Activated CD4-positive, alpha-beta T cell treated with anti-CD3 and anti-CD28 coated beads, Interleukin-2, amount 50 U/mL, for 1 hour (primary cell): ENCODE data around the gene TUBB2B.
"Not testable (repeated sequence)": the region's sequence is repeated elsewhere in the genome, so short reads cannot be mapped to it uniquely, and the experiment has no call there.

ENCODE experiments used
- DNase-seq: peaks from one replicate; pipeline ENCODE4 v3.0.0-alpha.2; 2020

The TUBB2B gene

DNA sequence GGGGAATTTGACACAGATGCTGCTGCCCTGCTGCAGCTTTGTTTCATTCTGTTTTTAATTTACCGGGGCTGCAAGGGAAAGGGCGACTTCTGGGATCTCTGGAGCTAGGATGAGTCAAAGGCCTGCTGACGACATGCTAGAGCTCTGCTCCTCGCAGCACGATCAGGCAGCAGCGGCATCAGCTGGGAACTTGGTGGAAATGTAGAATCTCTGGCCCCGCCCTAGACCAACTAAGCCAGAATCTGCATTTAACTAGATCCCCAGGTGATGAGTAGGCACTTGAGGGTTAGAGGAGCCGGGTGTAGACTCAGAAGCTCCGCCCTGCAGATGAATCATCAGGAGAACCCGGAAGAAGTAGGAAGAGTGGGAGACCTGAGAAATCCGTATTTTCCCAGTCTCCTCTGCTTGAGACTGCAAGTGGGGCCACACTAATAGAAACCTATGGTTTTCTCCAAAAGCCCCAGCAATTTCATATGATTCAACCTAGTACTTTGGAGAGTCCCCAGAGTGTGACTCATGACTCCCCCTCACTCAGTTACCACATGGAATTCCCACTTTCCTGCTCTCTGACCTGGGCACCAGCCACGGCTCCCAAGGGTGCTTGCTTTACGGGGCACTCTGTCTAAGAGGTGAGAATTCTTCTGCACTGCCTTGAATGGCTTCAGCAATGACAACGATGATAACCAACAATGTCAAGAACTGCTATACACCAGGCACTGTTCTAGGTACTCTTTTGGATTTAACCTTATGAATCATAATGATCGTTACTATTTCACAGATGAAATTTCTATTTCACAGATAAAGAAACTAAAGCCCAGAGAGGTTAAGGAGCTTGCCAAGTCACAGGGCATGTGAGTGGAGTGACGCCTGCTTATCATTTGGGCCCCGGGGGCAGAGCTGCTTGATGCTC is 18.1 kb downstream of the TUBB2B start:
- DNase-seq, result no peak

- no peak for DNase-seq
Measured at GRCh38 chr6:3208775-3209113, 18.7 kb downstream of the TUBB2B start.

DNA sequence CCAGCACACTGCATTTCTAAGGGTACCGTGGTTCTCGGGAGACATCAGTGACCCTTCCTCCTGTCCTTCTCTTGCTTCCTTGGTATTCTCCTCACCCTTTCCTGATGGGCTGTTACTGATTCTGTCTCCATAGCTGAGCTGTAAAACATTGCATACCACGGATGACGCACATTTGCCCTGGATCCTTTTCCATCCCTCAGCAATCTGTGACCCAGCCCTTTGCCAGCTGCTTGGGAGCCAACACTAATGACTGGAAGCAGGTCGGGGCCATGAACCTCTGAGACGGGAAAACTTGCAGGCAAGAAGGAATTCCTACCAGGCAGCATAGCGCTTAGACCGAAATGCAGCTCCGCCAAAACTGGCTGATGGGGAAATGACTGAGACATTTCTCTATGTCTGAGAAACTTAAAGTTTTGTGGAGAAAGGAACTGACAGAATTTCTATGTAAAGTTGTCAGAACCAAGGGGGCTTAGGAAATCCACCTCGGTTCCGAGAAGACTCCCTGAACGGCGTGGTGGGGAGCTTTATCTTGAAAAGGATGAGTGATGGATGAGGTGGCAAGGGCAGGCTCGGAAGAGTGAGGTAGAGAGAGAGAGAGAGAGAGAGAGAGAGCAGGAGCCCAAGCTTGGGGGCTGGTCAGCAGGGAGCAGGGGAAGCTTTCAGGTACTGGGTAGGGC is 19.2 kb downstream of the TUBB2B start:
- DNase-seq, result no peak

GRCh38 chr6:3206339-3207015 is 21.0 kb downstream of the TUBB2B start:
- DNase-seq, result no peak

GRCh38 chr6:3205913-3206312 is 21.5 kb downstream of the TUBB2B start:
- DNase-seq, result no peak

- DNase-seq, result no peak
Measured at GRCh38 chr6:3204921-3205320, 22.5 kb downstream of the TUBB2B start.

- DNase-seq, result no peak
Measured at GRCh38 chr6:3202999-3203696, 24.3 kb downstream of the TUBB2B start.

DNA sequence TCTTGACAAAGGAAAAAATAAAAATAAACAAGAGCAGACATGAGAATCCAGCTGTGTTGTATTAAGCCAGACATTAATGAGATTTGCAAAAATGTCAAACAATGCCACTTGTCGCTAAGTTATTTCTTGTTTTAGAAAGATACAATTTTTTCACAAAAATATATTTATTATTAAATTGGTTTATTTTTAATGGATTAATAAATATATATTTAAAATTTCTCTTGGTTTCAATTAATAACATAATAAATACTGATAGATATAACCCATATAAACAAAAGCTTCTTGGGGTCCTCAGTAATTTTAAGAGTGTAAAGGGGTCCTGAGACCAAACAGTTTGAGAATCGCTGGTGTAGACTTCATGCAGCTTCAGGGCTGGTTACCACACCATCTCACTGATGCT is 26.1 kb downstream of the TUBB2B start:
- DNase-seq, result no peak

DNA sequence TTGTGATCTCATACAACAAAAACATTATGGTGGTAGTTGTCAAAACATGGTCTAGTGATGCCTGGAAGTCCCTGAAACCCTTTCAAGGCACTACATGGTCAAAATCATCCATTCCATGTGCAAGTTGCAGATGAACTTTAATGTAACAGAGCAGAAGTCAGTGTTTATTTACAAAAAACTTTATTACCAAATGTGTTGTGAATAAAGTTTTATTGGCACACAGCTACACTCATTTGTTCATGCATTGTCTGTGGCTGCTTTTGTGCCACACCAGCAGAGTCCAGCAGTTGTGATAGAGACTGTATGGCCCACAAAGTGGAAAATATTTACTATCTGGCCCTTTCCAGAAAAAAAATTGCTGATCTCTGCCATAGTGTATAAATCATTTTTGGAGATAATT is 26.8 kb downstream of the TUBB2B start:
- no peak for DNase-seq

GRCh38 chr6:3199382-3199781 is 28.1 kb downstream of the TUBB2B start:
- DNase-seq, result no peak

- DNase-seq, result not testable (repeated sequence)
Measured at GRCh38 chr6:3197734-3198133, 29.7 kb downstream of the TUBB2B start.

DNA sequence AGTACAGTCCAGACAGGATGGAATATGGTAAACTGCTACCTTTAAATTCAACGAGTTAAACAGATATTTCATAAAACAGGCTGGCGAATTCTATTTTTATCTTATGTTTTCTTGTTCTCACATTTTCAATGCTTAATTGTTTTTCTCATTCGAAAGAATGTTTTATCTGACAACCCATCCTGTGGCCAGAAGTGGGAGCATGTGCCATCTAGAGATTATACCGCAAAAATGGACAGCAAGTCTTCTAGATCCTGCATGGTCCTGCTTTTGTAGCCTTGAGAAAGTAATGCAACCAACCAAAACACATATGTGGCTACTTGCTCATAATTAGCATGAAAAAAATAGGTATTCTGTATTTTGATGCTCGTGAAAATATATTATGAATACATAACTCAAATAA is 30.7 kb downstream of the TUBB2B start:
- DNase-seq, result no peak

- DNase-seq, result no peak
Measured at GRCh38 chr6:3195695-3196497, 31.6 kb downstream of the TUBB2B start.

DNA sequence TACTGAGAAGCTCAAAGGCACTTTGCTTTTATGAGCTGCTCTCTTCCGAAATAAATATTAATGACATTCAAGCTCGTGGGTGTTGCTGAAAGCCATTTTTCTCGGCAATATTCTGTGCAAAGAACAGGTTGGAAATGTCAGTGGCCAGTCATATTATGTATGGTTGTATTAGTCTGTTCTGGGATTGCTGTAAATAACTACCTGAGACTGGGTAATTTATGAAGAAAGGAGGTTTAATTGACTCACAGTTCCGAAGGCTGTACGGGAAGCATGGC is 32.1 kb downstream of the TUBB2B start:
- no peak for DNase-seq

DNA sequence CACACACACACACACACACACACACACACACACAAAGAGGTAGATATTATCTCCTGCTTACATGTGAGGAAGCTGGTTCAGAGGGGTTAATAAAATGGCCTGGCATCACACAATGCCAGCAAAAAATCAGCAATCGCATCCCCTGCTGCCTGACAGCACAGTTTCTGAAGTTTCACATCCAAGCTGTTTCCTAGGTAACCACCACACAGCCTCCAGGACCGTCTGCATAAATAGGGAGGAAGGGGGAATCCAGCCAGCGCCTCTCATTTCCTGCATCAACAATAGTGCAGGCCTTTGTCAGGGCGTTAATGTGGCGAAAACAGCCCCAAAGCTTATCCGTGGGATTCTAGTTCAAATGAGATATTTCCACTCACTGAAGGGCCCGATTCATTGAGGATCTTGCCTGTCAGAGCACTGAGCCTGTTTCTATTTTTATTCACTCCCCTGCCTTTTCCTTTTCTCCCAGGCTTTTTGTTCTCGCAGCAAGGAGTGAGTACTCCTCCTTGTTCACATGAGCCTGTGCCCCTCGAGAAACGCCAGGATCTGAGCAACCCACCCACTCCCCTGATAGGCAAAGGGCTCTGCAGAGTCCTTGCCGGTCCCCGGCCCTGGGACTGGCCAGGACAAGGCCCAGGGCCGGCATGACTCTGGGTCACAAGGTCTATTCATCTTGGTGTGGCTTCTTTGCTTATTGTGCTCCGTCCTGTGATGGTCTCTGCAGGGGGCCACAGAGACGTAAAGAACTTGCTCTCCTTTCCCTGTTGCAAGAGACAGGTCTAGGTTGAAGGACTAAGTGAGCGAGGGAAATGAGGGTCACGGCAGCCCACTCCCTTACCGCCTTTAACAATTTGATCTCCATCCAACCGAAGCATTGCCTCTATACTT is 32.7 kb downstream of the TUBB2B start:
- no peak for DNase-seq

- DNase-seq, result no peak
Measured at GRCh38 chr6:3193102-3193849, 34.2 kb downstream of the TUBB2B start.

DNA sequence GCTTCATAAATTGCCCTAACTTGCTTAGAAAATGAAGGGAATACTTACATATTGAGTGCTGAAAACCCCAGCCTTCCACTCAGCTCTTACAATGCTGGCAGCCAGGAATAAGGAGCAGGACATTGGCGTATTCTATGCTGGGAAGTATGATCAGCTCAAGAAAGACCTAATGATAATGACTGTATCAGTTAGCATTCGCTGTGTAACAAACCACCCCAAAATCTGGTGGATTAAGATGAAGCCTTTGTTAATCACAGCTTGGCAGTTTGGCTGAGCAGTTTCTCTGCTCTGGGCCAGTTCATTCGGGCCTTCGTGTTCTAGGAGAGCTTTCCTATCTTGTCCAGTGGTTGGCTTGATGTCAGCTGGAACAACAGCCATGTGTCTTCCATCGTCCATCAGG is 36.7 kb downstream of the TUBB2B start:
- DNase-seq, result no peak

- no peak for DNase-seq
Measured at GRCh38 chr6:3190056-3190455, 37.4 kb downstream of the TUBB2B start.

- not testable (repeated sequence) for DNase-seq
Measured at GRCh38 chr6:3189192-3189591, 38.3 kb downstream of the TUBB2B start.

DNA sequence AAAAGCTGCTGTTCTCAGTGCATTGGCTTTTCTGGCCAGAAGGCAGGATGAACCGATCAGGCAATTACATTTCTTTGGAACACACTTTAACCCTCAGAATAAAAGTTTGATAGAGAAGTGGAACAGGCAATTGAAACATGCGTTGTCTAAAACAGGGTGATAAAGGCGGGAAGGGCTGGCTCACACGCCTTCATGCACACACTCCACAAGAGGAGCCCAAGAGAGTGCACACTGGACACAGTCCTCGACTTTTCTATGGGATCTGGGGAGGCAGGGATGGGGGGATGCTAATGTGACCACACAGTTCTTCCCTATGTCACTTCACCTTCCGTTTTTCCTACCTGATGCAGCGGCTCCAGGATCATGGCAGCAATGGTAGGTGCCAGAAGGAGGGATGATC is 39.2 kb downstream of the TUBB2B start:
- DNase-seq, result no peak

DNA sequence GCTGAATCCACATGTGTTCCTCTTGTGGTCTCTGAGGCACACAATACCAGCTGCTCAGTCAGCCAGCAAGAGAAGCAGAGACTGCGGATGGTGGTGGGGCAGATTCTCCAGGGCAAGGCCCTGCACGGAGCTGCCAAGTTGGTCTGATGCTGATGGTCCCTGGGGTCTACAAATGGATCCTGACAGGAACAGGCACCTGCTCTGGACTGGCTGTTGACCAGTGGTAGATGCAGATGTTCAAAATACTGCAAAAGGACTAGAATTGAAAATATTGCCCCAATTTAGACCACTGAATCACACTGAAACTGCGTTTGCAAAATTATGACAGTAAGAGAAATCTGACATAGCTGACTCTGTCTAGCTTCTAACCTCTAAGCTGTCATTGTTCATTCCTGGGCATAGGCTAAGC is 40.5 kb downstream of the TUBB2B start:
- DNase-seq, result no peak
